ENCODE measurements around the gene CDH22. TPM values are rescaled to one million over a fixed set of nuclear protein-coding genes. Genes with fewer than 3 reads are reported as not detected.

CDH22 gene
- total and polyA plus RNA-seq, 10 of the 15 experiments (the other 5 are each of a cell fraction or from before 2014, with no cell fraction given), result not detected

DNA sequence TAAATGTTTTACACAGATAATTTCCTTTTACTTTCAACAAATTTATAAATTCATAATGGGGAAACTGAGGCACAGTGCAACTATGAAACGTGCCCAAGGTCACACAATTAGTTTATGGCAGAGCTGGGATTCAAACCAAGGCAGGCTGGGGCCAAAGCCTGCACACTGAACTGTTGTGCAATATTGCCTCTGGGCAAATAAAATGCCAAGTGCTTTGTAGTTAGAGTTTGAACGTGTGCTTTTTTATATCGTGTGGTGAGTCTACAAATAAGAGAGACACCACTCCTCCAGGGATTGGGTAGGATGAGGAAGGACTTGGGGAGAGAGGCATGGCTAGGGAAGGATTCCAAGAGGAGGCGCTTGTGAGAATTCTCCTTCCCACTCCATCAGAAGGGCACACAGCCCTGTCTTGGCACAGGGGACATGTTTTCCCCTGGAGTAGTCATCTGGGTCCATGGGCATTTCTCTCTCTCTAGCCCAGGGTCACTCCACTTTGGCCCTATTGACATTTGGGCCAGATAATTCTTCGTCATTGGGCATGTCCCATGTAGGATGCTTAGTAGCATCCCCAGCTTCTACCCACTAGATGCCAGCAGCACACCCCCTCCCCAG, 2.8 kb upstream of the CDH22 start:
- FAIRE-seq (no peak), DNase-seq (ENCODE audit: low read depth, low spot score) (no peak), ATAC-seq (no peak)
- H3K27me3 ChIP-seq (replicated peaks in 1 of 2; ENCODE audit: control insufficient read depth in 2 of 2, insufficient read depth in 2 of 2, low read length in 1 of 2), result peaks cover 20 to 34% of the 10 kb centered on the region in 2 experiments
- ChIA-PET CTCF (no interaction called here), SMC1A (ENCODE audit: uncharacterized antibody, unreplicated experiment) (no interaction called here), RAD21 (ENCODE audit: unreplicated experiment) (no interaction called here), POLR2A (no interaction called here)
- no peaks in the 10 kb centered on the region; the same call in 1 of the 2 replicates for H4K20me1 ChIP-seq (ENCODE audit: control insufficient read depth, insufficient read depth)
- WGBS (ENCODE audit: insufficient coverage, insufficient replicate concordance, low lambda C conversion rate, missing lambda C conversion rate), result 0% methylated on average over 5 of the region's 5 CpGs
- no peaks in the 10 kb centered on the region for H3K9me3 ChIP-seq (replicated peaks; ENCODE audit: control insufficient read depth, insufficient read depth, low read length)
- H2AFZ ChIP-seq (ENCODE audit: control insufficient read depth, low read depth, low read length), result no peak overlapping the region
- intact Hi-C loops (cut with micrococcal nuclease; ENCODE audit: unreplicated experiment) (no loop called here), in situ Hi-C loops (cut with MboI) (no loop called here)
- no peak overlapping the region for H3K9ac ChIP-seq (ENCODE audit: control insufficient read depth, insufficient read depth, low read length)
- H3K4me2 ChIP-seq (ENCODE audit: control insufficient read depth, insufficient read depth), result no peak overlapping the region
- H3K4me1 ChIP-seq (ENCODE audit: control insufficient read depth, insufficient read depth, low read length), result no peaks in the 10 kb centered on the region
- no TSS peak for BruUV-seq (replicated peaks)
- H3K79me2 ChIP-seq (ENCODE audit: control insufficient read depth, insufficient read depth, low read length), result no peaks in the 10 kb centered on the region
- no peak overlapping the region for H3K27ac ChIP-seq (ENCODE audit: control insufficient read depth, insufficient read depth)
- no peaks in the 10 kb centered on the region for H3K36me3 ChIP-seq (ENCODE audit: control insufficient read depth in 2 of 2, insufficient read depth in 2 of 2, low read length in 1 of 2)
- H3K4me3 ChIP-seq, result no peak overlapping the region
- TF ChIP-seq, protein P1, sequence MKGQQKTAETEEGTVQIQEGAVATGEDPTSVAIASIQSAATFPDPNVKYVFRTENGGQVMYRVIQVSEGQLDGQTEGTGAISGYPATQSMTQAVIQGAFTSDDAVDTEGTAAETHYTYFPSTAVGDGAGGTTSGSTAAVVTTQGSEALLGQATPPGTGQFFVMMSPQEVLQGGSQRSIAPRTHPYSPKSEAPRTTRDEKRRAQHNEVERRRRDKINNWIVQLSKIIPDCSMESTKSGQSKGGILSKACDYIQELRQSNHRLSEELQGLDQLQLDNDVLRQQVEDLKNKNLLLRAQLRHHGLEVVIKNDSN (IDR thresholded peaks at IDR 0.05; ENCODE audit: borderline replicate concordance, extremely low read length, insufficient read depth, low read depth, low read length), result no peak
- no peak for TF ChIP-seq CREM (IDR thresholded peaks at IDR 0.05; ENCODE audit: low read depth)
- TF ChIP-seq, protein P2, sequence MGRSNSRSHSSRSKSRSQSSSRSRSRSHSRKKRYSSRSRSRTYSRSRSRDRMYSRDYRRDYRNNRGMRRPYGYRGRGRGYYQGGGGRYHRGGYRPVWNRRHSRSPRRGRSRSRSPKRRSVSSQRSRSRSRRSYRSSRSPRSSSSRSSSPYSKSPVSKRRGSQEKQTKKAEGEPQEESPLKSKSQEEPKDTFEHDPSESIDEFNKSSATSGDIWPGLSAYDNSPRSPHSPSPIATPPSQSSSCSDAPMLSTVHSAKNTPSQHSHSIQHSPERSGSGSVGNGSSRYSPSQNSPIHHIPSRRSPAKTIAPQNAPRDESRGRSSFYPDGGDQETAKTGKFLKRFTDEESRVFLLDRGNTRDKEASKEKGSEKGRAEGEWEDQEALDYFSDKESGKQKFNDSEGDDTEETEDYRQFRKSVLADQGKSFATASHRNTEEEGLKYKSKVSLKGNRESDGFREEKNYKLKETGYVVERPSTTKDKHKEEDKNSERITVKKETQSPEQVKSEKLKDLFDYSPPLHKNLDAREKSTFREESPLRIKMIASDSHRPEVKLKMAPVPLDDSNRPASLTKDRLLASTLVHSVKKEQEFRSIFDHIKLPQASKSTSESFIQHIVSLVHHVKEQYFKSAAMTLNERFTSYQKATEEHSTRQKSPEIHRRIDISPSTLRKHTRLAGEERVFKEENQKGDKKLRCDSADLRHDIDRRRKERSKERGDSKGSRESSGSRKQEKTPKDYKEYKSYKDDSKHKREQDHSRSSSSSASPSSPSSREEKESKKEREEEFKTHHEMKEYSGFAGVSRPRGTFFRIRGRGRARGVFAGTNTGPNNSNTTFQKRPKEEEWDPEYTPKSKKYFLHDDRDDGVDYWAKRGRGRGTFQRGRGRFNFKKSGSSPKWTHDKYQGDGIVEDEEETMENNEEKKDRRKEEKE (IDR thresholded peaks at IDR 0.05), result no peak
- TF ChIP-seq, protein P3, sequence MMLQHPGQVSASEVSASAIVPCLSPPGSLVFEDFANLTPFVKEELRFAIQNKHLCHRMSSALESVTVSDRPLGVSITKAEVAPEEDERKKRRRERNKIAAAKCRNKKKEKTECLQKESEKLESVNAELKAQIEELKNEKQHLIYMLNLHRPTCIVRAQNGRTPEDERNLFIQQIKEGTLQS (IDR thresholded peaks at IDR 0.05; ENCODE audit: borderline replicate concordance, extremely low read depth, low read depth, low read length), result no peak
- TF ChIP-seq SRF (IDR thresholded peaks at IDR 0.05; ENCODE audit: low read depth in 2 of 2, low read length in 2 of 2), result no peak
- TF ChIP-seq, protein P4, sequence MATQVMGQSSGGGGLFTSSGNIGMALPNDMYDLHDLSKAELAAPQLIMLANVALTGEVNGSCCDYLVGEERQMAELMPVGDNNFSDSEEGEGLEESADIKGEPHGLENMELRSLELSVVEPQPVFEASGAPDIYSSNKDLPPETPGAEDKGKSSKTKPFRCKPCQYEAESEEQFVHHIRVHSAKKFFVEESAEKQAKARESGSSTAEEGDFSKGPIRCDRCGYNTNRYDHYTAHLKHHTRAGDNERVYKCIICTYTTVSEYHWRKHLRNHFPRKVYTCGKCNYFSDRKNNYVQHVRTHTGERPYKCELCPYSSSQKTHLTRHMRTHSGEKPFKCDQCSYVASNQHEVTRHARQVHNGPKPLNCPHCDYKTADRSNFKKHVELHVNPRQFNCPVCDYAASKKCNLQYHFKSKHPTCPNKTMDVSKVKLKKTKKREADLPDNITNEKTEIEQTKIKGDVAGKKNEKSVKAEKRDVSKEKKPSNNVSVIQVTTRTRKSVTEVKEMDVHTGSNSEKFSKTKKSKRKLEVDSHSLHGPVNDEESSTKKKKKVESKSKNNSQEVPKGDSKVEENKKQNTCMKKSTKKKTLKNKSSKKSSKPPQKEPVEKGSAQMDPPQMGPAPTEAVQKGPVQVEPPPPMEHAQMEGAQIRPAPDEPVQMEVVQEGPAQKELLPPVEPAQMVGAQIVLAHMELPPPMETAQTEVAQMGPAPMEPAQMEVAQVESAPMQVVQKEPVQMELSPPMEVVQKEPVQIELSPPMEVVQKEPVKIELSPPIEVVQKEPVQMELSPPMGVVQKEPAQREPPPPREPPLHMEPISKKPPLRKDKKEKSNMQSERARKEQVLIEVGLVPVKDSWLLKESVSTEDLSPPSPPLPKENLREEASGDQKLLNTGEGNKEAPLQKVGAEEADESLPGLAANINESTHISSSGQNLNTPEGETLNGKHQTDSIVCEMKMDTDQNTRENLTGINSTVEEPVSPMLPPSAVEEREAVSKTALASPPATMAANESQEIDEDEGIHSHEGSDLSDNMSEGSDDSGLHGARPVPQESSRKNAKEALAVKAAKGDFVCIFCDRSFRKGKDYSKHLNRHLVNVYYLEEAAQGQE (IDR thresholded peaks at IDR 0.05; ENCODE audit: low read depth, low read length), result no peak
- TF ChIP-seq, protein P5, sequence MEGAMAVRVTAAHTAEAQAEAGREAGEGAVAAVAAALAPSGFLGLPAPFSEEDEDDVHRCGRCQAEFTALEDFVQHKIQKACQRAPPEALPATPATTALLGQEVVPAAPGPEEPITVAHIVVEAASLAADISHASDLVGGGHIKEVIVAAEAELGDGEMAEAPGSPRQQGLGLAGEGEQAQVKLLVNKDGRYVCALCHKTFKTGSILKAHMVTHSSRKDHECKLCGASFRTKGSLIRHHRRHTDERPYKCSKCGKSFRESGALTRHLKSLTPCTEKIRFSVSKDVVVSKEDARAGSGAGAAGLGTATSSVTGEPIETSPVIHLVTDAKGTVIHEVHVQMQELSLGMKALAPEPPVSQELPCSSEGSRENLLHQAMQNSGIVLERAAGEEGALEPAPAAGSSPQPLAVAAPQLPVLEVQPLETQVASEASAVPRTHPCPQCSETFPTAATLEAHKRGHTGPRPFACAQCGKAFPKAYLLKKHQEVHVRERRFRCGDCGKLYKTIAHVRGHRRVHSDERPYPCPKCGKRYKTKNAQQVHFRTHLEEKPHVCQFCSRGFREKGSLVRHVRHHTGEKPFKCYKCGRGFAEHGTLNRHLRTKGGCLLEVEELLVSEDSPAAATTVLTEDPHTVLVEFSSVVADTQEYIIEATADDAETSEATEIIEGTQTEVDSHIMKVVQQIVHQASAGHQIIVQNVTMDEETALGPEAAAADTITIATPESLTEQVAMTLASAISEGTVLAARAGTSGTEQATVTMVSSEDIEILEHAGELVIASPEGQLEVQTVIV (IDR thresholded peaks at IDR 0.05; ENCODE audit: borderline replicate concordance, partially characterized antibody), result no peak
- TF ChIP-seq, protein P6, sequence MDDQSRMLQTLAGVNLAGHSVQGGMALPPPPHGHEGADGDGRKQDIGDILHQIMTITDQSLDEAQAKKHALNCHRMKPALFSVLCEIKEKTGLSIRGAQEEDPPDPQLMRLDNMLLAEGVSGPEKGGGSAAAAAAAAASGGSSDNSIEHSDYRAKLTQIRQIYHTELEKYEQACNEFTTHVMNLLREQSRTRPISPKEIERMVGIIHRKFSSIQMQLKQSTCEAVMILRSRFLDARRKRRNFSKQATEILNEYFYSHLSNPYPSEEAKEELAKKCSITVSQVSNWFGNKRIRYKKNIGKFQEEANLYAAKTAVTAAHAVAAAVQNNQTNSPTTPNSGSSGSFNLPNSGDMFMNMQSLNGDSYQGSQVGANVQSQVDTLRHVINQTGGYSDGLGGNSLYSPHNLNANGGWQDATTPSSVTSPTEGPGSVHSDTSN (IDR thresholded peaks at IDR 0.05; ENCODE audit: insufficient replicate concordance, low read depth, low read length), result no peak
- TF ChIP-seq IRF4 (IDR thresholded peaks at IDR 0.05; ENCODE audit: low read depth, low read length), result no peak
- TF ChIP-seq KDM1A (IDR thresholded peaks at IDR 0.05; ENCODE audit: borderline replicate concordance), result no peak
- no peak for TF ChIP-seq ZNF384 (IDR thresholded peaks at IDR 0.05; ENCODE audit: borderline replicate concordance, low read depth, low read length)

Measured in GM12878 (cell line).